GM12878 (cell line): ENCODE results near the gene BNC2. TPM values are rescaled to one million over a fixed set of nuclear protein-coding genes. Genes with fewer than 3 reads are reported as not detected.

ENCODE experiments used
- ATAC-seq: fragments of 200-7000 bp; cut with Tn5 transposase; 3 replicates; pipeline ENCODE4 v1.9.1; 2020; ENCODE audit warnings: mild to moderate bottlenecking, moderate library complexity
- BruUV-seq: library from RNA; stranded (reverse); fragments of 400-500 nt; replicated peaks from 2 replicates; lab custom pipeline; 2021; lab: Mats Ljungman, UMichigan
- CTCF ChIA-PET: fragments of 300-600 bp; sonication (Branson Sonifier 250); formaldehyde crosslinking; extraction: SDS; loops from one replicate; lab custom pipeline; 2021; ENCODE audit warnings: inconsistent platforms; lab: Yijun Ruan, JAX
- POLR2A ChIA-PET: fragments of 350-600 bp; formaldehyde crosslinking; extraction: SDS; loops from one replicate; lab custom pipeline; 2021; ENCODE audit warnings: inconsistent platforms; lab: Charles Lee
- RAD21 ChIA-PET: fragments of 300-600 bp; sonication (Branson Sonifier 250); formaldehyde crosslinking; loops from one replicate; lab custom pipeline; 2023; ENCODE audit warnings: antibody characterized with exemption; ENCODE audit not compliant: unreplicated experiment; lab: Charles Lee
- SMC1A ChIA-PET: fragments of 300-600 bp; sonication (Branson Sonifier 250); formaldehyde crosslinking; loops from one replicate; lab custom pipeline; 2023; ENCODE audit not compliant: unreplicated experiment, uncharacterized antibody; lab: Charles Lee
- DNase-seq: peaks from one replicate; pipeline ENCODE4 v3.0.0-alpha.2; 2011; ENCODE audit warnings: low read depth, low spot score
- FAIRE-seq: peaks from 3 replicates; lab custom pipeline; 2011; peaks lifted over from hg19 to GRCh38; lab: Jason Lieb, UNC
- H2AFZ ChIP-seq: 2 replicates; pipeline ENCODE4 v1.6.0; 2011; ENCODE audit warnings: low read depth, low read length, control low read depth; ENCODE audit not compliant: control insufficient read depth
- H3K27ac ChIP-seq: 2 replicates; pipeline ENCODE4 v1.5.1; 2011; ENCODE audit warnings: control low read depth; ENCODE audit not compliant: control insufficient read depth, insufficient read depth
- H3K27me3 ChIP-seq, 2 experiments: replicated peaks in 1 of 2; 2 replicates each; pipeline versions ENCODE4 v1.6.0 to v1.6.1; 2011; ENCODE audit warnings: low read length in 1 of 2; ENCODE audit not compliant: control insufficient read depth in 2 of 2, insufficient read depth in 2 of 2
- H3K36me3 ChIP-seq, 2 experiments: 2 replicates each; pipeline ENCODE4 v1.5.1; 2011; ENCODE audit warnings: low read length in 1 of 2; ENCODE audit not compliant: control insufficient read depth in 2 of 2, insufficient read depth in 2 of 2
- H3K4me1 ChIP-seq: 2 replicates; pipeline ENCODE4 v1.6.1; 2011; ENCODE audit warnings: mild to moderate bottlenecking, low read length, moderate library complexity, mixed read lengths; ENCODE audit not compliant: control insufficient read depth, insufficient read depth
- H3K4me2 ChIP-seq: 2 replicates; pipeline ENCODE4 v1.6.0; 2011; ENCODE audit warnings: control low read depth; ENCODE audit not compliant: control insufficient read depth, insufficient read depth
- H3K4me3 ChIP-seq: fragments of 200-600 bp; sonication (generic); 2 replicates; pipeline ENCODE4 v1.5.1; 2016
- H3K79me2 ChIP-seq: 2 replicates; pipeline ENCODE4 v1.6.0; 2011; ENCODE audit warnings: low read length; ENCODE audit not compliant: control insufficient read depth, insufficient read depth
- H3K9ac ChIP-seq: 2 replicates; pipeline ENCODE4 v1.8.0; 2011; ENCODE audit warnings: low read length, control low read depth, mixed read lengths; ENCODE audit not compliant: control insufficient read depth, insufficient read depth
- H3K9me3 ChIP-seq: replicated peaks from 3 replicates; pipeline ENCODE4 v1.5.1; 2011; ENCODE audit warnings: mild to moderate bottlenecking, low read length; ENCODE audit not compliant: control insufficient read depth, insufficient read depth
- H4K20me1 ChIP-seq: 2 replicates; pipeline ENCODE4 v1.6.0; 2011; ENCODE audit not compliant: control insufficient read depth, insufficient read depth
- HDGF ChIP-seq: fragments of 450-650 bp; IDR thresholded peaks from 2 replicates; pipeline ENCODE4 v1.6.1; 2016; ENCODE audit warnings: antibody characterized with exemption
- IRF4 ChIP-seq: IDR thresholded peaks from 2 replicates; pipeline ENCODE4 v1.6.1; 2011; ENCODE audit warnings: low read depth, low read length
- PBX3 ChIP-seq: IDR thresholded peaks from 2 replicates; pipeline ENCODE4 v1.6.1; 2011; ENCODE audit warnings: mild to moderate bottlenecking, low read depth, low read length, moderate library complexity; ENCODE audit not compliant: insufficient replicate concordance
- WGBS: methylation state at CpG from one replicate; pipeline ENCODE4 v1.1.6; 2016; ENCODE audit warnings: low lambda C conversion rate; ENCODE audit not compliant: insufficient replicate concordance, insufficient coverage; ENCODE audit errors: missing lambda C conversion rate; 5-methylcytosine and 5-hydroxymethylcytosine counted together
- in situ Hi-C: fragments of 300-500 bp; cut with MboI; formaldehyde crosslinking; loops from 9 replicates; pipeline ENCODE4 v1.14.3; 2018; ENCODE audit warnings: mixed read lengths
- intact Hi-C: fragments of 100-400 bp; cut with micrococcal nuclease; formaldehyde crosslinking; loops from one replicate; pipeline ENCODE4 v1.14.2; 2022; ENCODE audit not compliant: unreplicated experiment
- polyA plus RNA-seq, 11 experiments: library from polyadenylated mRNA; depleted of rRNA in 4 of 11; unstranded in 6 of 11; stranded (reverse) in 5 of 11; fragments of >200 nt; fragmentation: Nextera tagmentation in 4 of 11; fragmentation: Illumina TruSeq in 1 of 11; extraction: Ambion mirVana in 4 of 11; extraction: Trizol in 1 of 11; gene quantifications; 1 replicate in 1 of 11; 2 replicates in 10 of 11; pipeline versions ENCODE4 v1.2.1 to v1.2.3, GENCODE V29; 2011 to 2016; ENCODE audit warnings: inconsistent platforms in 2 of 11, missing spikeins in 2 of 11, low read depth in 1 of 11
- total RNA-seq, 4 experiments: library from RNA; depleted of rRNA in 3 of 4; stranded (reverse); fragments of >200 nt in 3 of 4; fragmentation: Illumina TruSeq in 1 of 4; extraction: Trizol in 1 of 4; gene quantifications; 2 replicates each; pipeline versions ENCODE4 v1.2.1 to v1.2.3, GENCODE V29; 2013 to 2021
- TF ChIP-seq, protein P1 (sequence below): fragments of 450-650 bp; IDR thresholded peaks from 2 replicates; pipeline ENCODE4 v1.6.1; 2017; ENCODE audit warnings: mild to moderate bottlenecking, low read depth, inconsistent platforms; ENCODE audit not compliant: poor library complexity, severe bottlenecking

BNC2 gene
- total and polyA plus RNA-seq, 10 of the 15 experiments (the other 5 are each of a cell fraction or from before 2014, with no cell fraction given): 0.05 to 14.5 (median 0.26) TPM

GRCh38 chr9:16873126-16873802, 2.8 kb upstream of the BNC2 start:
- H3K4me1 ChIP-seq: no peaks in the 10 kb centered on the region
- H3K9me3 ChIP-seq: no peaks in the 10 kb centered on the region; the same call in 2 of the 3 replicates
- CTCF ChIA-PET: no interaction called here
- SMC1A ChIA-PET: no interaction called here
- no peak overlapping the region for H3K9ac ChIP-seq
- H3K4me2 ChIP-seq: no peak overlapping the region
- BruUV-seq: no TSS peak
- no peaks in the 10 kb centered on the region for H3K79me2 ChIP-seq
- TF ChIP-seq IRF4 (no peak), PBX3 (no peak), HDGF (no peak)
- TF ChIP-seq, protein P1, sequence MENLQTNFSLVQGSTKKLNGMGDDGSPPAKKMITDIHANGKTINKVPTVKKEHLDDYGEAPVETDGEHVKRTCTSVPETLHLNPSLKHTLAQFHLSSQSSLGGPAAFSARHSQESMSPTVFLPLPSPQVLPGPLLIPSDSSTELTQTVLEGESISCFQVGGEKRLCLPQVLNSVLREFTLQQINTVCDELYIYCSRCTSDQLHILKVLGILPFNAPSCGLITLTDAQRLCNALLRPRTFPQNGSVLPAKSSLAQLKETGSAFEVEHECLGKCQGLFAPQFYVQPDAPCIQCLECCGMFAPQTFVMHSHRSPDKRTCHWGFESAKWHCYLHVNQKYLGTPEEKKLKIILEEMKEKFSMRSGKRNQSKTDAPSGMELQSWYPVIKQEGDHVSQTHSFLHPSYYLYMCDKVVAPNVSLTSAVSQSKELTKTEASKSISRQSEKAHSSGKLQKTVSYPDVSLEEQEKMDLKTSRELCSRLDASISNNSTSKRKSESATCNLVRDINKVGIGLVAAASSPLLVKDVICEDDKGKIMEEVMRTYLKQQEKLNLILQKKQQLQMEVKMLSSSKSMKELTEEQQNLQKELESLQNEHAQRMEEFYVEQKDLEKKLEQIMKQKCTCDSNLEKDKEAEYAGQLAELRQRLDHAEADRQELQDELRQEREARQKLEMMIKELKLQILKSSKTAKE: no peak
- FAIRE-seq (no peak), DNase-seq (no peak), ATAC-seq (no peak)
- no peak overlapping the region for H2AFZ ChIP-seq
- no peak overlapping the region for H3K27ac ChIP-seq
- no peaks in the 10 kb centered on the region for H4K20me1 ChIP-seq
- intact Hi-C loops (no loop called here), in situ Hi-C loops (no loop called here)
- no peak overlapping the region for H3K4me3 ChIP-seq
- POLR2A ChIA-PET: no interaction called here
- RAD21 ChIA-PET: no interaction called here
- no peaks in the 10 kb centered on the region; a peak in 1 of 4 replicates for H3K27me3 ChIP-seq
- no peaks in the 10 kb centered on the region for H3K36me3 ChIP-seq
- WGBS: 35% methylated on average over 6 of the region's 6 CpGs
